ENCODE results near the gene RABGAP1. TPM values are rescaled to one million over a fixed set of nuclear protein-coding genes. Genes with fewer than 3 reads are reported as not detected.

RABGAP1 gene
- total and polyA plus RNA-seq, 2 experiments from 2014 or later, result 8.5 to 33.9 TPM

- Histone ChIP-seq H2AFZ (no peak overlapping the region), H3K9me2 (ENCODE audit: insufficient read depth) (no peaks in the 10 kb centered on the region), H3F3A (replicated peaks; ENCODE audit: low read depth) (peaks cover 6% of the 10 kb centered on the region; the same call in 1 of the 2 replicates), H3K27me3 (ENCODE audit: insufficient read depth) (no peaks in the 10 kb centered on the region), H3K79me2 (replicated peaks; ENCODE audit: insufficient read depth) (no peaks in the 10 kb centered on the region), H3K4me1 (ENCODE audit: insufficient read depth) (peaks cover 10% of the 10 kb centered on the region; the same call in 1 of the 2 replicates), H3K36me3 (ENCODE audit: insufficient read depth) (peaks cover 4% of the 10 kb centered on the region), H3K4me2 (no peak overlapping the region), H4K20me1 (replicated peaks; ENCODE audit: insufficient read depth) (peaks cover 4% of the 10 kb centered on the region; the same call in 1 of the 2 replicates), H3K27ac (ENCODE audit: low read depth) (no peak overlapping the region), H3K4me3 (no peak overlapping the region)
- DNase-seq (ENCODE audit: low spot score) (no peak), ATAC-seq (no peak)
- H3K27ac Mint-ChIP-seq, result no peak overlapping the region
- H3K36me3 Mint-ChIP-seq (ENCODE audit: low read depth), result peaks cover 61% of the 10 kb centered on the region
- TF ChIP-seq NANOG (IDR thresholded peaks at IDR 0.05; ENCODE audit: borderline replicate concordance) (no peak), ZNF114 (CRISPR knock-in tag; IDR thresholded peaks at IDR 0.05) (no peak), STAT1 (IDR thresholded peaks at IDR 0.05; ENCODE audit: unreplicated experiment) (no peak), EZH2phosphoT487 (IDR thresholded peaks at IDR 0.05; ENCODE audit: unreplicated experiment) (no peak)
- H3K27me3 Mint-ChIP-seq (ENCODE audit: insufficient read depth, low read depth, poor library complexity), result peaks cover 11% of the 10 kb centered on the region
- no peak overlapping the region for H3K4me3 Mint-ChIP-seq
- H3K4me1 Mint-ChIP-seq, result peaks cover 25% of the 10 kb centered on the region
- H3K9me3 Mint-ChIP-seq, result no peaks in the 10 kb centered on the region
These were observed 164.7 kb downstream of the RABGAP1 start for GRCh38 chr9:123105490-123105889.

GRCh38 chr9:123107639-123108285, 166.9 kb downstream of the RABGAP1 start:
- Histone ChIP-seq H3K27ac (ENCODE audit: low read depth) (no peak overlapping the region; the same call in 1 of the 2 replicates), H3K4me3 (no peak overlapping the region), H3K4me2 (no peak overlapping the region), H3K79me2 (replicated peaks; ENCODE audit: insufficient read depth) (no peaks in the 10 kb centered on the region), H4K20me1 (replicated peaks; ENCODE audit: insufficient read depth) (peaks cover 4% of the 10 kb centered on the region; the same call in 1 of the 2 replicates), H2AFZ (no peak overlapping the region), H3K36me3 (ENCODE audit: insufficient read depth) (peaks cover 4% of the 10 kb centered on the region), H3F3A (replicated peaks; ENCODE audit: low read depth) (0 out of 2 replicates have a peak, but pooled peaks cover 1% of the 10 kb centered on the region), H3K9me2 (ENCODE audit: insufficient read depth) (no peaks in the 10 kb centered on the region), H3K4me1 (ENCODE audit: insufficient read depth) (peaks cover 12% of the 10 kb centered on the region), H3K27me3 (ENCODE audit: insufficient read depth) (no peaks in the 10 kb centered on the region)
- Mint-ChIP-seq H3K9me3 (no peaks in the 10 kb centered on the region), H3K36me3 (ENCODE audit: low read depth) (peaks cover 47% of the 10 kb centered on the region), H3K27ac (peak overlapping the region; percentile 75; the same call in 1 of the 2 replicates), H3K4me3 (no peak overlapping the region), H3K4me1 (peaks cover 29% of the 10 kb centered on the region), H3K27me3 (ENCODE audit: insufficient read depth, low read depth, poor library complexity) (peaks cover 23% of the 10 kb centered on the region)
- peak; percentile 26 for ATAC-seq
- DNase-seq (ENCODE audit: low spot score), result peak; percentile 57
- peak in 1 of 2 experiments; percentile 45; a peak in 2 of 4 replicates for TF ChIP-seq CTCF (conservative IDR thresholded peaks at IDR 0.05; ENCODE audit: low read depth in 2 of 2)
- no peak for TF ChIP-seq JUNB (IDR thresholded peaks at IDR 0.05; ENCODE audit: unreplicated experiment)
- no peak for TF ChIP-seq ZNF331 (CRISPR knock-in tag; IDR thresholded peaks at IDR 0.05; ENCODE audit: low read depth)

- Mint-ChIP-seq H3K9me3 (no peaks in the 10 kb centered on the region), H3K4me1 (peaks cover 29% of the 10 kb centered on the region), H3K36me3 (ENCODE audit: low read depth) (peaks cover 39% of the 10 kb centered on the region), H3K4me3 (no peak overlapping the region), H3K27me3 (ENCODE audit: insufficient read depth, low read depth, poor library complexity) (peaks cover 23% of the 10 kb centered on the region), H3K27ac (no peak overlapping the region)
- Histone ChIP-seq H3K4me3 (no peak overlapping the region), H3K27ac (ENCODE audit: low read depth) (no peak overlapping the region), H3K79me2 (replicated peaks; ENCODE audit: insufficient read depth) (no peaks in the 10 kb centered on the region), H3K4me2 (no peak overlapping the region), H3K36me3 (ENCODE audit: insufficient read depth) (no peaks in the 10 kb centered on the region; the same call in none of the 2 replicates), H4K20me1 (replicated peaks; ENCODE audit: insufficient read depth) (peaks cover 4% of the 10 kb centered on the region; the same call in 1 of the 2 replicates), H3K4me1 (ENCODE audit: insufficient read depth) (peaks cover 11% of the 10 kb centered on the region), H3K9me2 (ENCODE audit: insufficient read depth) (no peaks in the 10 kb centered on the region), H3F3A (replicated peaks; ENCODE audit: low read depth) (peaks cover 9% of the 10 kb centered on the region; the same call in 1 of the 2 replicates), H2AFZ (no peak overlapping the region), H3K27me3 (ENCODE audit: insufficient read depth) (no peaks in the 10 kb centered on the region)
- DNase-seq (ENCODE audit: low spot score) (no peak), ATAC-seq (no peak)
- TF ChIP-seq CREB1 (CRISPR knock-in tag; IDR thresholded peaks at IDR 0.05; ENCODE audit: low read depth) (no peak), EZH2phosphoT487 (IDR thresholded peaks at IDR 0.05; ENCODE audit: unreplicated experiment) (no peak), ZNF114 (CRISPR knock-in tag; IDR thresholded peaks at IDR 0.05) (no peak), REST (IDR thresholded peaks at IDR 0.05; ENCODE audit: unreplicated experiment) (no peak), JUNB (IDR thresholded peaks at IDR 0.05; ENCODE audit: unreplicated experiment) (no peak), ETS1 (IDR thresholded peaks at IDR 0.05) (no peak), POLR2AphosphoS5 (IDR thresholded peaks at IDR 0.05; ENCODE audit: low read depth) (no peak), EZH2 (IDR thresholded peaks at IDR 0.05; ENCODE audit: low read depth, unreplicated experiment) (no peak), NANOG (IDR thresholded peaks at IDR 0.05; ENCODE audit: borderline replicate concordance) (no peak)
These were observed 168.2 kb downstream of the RABGAP1 start for GRCh38 chr9:123108976-123109375.

Measured in GM23338 (cell line).